ENCODE results near the gene C2orf72. TPM values are rescaled to one million over a fixed set of nuclear protein-coding genes. Genes with fewer than 3 reads are reported as not detected.
"Not testable (repeated sequence)": the region's sequence is repeated elsewhere in the genome, so short reads cannot be mapped to it uniquely, and the experiment has no call there.

C2orf72 gene
- total RNA-seq, 8 experiments from 2014 or later: 0.20 to 20.7 (median 3.4) TPM; not detected in 1

DNA sequence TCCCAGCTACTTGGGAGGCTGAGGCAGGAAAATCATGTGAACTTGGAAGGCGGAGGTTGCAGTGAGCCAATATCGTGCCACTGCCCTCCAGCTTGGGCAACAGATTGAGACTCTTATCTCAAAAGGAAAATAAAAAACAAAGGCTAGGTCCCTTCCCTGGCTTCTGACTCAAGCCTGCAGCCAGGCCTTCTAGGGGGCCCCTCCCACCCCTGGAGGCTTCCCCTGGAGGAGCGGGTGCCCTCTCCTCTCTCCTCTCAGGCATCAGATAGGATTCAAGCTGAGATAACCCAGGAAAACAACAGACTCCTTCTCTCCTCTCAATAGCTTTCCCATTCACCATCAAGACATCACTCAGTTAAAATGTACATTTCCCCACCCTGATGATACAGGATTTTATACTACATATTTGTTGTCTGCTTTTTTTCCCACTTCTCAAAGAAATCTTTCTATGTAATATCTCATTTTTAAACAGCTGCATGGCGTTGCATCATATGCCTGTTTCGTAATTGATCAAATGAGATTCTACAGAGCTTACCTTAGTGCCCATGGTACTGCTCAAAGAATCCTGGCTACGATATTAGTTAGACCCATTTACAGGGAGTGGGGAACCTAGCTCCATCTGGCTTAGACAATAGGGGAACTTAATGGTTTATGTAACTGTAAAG, 20.6 kb upstream of the C2orf72 start:
- no peak overlapping the region for H3K4me3 ChIP-seq
- 36 to 100% (median 68%) methylated on average over 2 to 6 of the region's 6 CpGs; no CpG with 5 or more reads in 2 of the 10 experiments for WGBS, 10 experiments
- in situ Hi-C loops (cut with MboI; ENCODE audit: low pct_unique_long_range_greater_than_20kb in 2 of 9, low sequenced_read_pairs in 9 of 9, unreplicated experiment in 9 of 9): no loop called here
- H3K27ac ChIP-seq: no peak overlapping the region
- ATAC-seq (replicated peaks in 6 of 8): peak in 2 of 8 experiments; percentile 21 to 41
- H3K4me1 ChIP-seq (replicated peaks in 1 of 2): peaks cover 9 to 28% of the 10 kb centered on the region in 2 donors

DNA sequence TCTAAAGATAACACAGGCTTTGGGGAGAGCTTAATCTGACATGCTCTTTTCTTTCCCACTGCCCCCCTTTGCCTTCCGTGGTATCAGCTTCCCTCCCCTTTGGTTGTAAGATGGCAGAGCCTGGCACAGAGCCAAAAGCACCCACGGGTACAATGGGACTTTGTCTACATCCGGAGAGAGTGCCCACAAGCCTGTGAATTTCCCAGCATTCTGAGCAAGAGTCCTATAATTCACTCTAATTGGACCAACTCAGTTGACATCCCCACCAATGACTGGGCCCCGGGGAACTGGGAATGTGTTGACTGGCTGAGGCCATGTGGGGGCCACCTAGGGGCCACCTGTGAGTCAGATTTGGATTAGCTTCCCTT, 20.1 kb upstream of the C2orf72 start:
- in situ Hi-C loops (cut with MboI; ENCODE audit: low pct_unique_long_range_greater_than_20kb in 2 of 9, low sequenced_read_pairs in 9 of 9, unreplicated experiment in 9 of 9): no loop called here
- 0 to 81% (median 58%) methylated on average over 1 to 3 of the region's 4 CpGs; no CpG with 5 or more reads in 4 of the 10 experiments for WGBS, 10 experiments
- Histone ChIP-seq H3K27ac (no peak overlapping the region), H3K4me3 (no peak overlapping the region), H3K4me1 (replicated peaks in 1 of 2) (peaks cover 9 to 27% of the 10 kb centered on the region in 2 donors)
- peak in 1 of 8 experiments; percentile 12 for ATAC-seq (replicated peaks in 6 of 8)

GRCh38 chr2:231018184-231018583, 19.1 kb upstream of the C2orf72 start:
- no peak for ATAC-seq (replicated peaks in 6 of 8)
- in situ Hi-C loops (cut with MboI; ENCODE audit: low pct_unique_long_range_greater_than_20kb in 2 of 9, low sequenced_read_pairs in 9 of 9, unreplicated experiment in 9 of 9): no loop called here
- WGBS, 10 experiments: 14 to 80% (median 73%) methylated on average over 1 to 3 of the region's 3 CpGs; no CpG with 5 or more reads in 4 of the 10 experiments

GRCh38 chr2:231025059-231025458, 12.3 kb upstream of the C2orf72 start:
- H3K4me3 ChIP-seq; H3K4me1 ChIP-seq (replicated peaks in 1 of 2); in situ Hi-C loops (cut with MboI; ENCODE audit: low pct_unique_long_range_greater_than_20kb in 2 of 9, low sequenced_read_pairs in 9 of 9, unreplicated experiment in 9 of 9); H3K27ac ChIP-seq; ATAC-seq (replicated peaks in 6 of 8): not testable (repeated sequence)
- WGBS, 10 experiments: 56 to 100% (median 92%) methylated on average over 1 to 3 of the region's 3 CpGs

More at GRCh38 chr2:231018184-231018583, 19.1 kb upstream of the C2orf72 start:
- H3K27ac ChIP-seq: no peak overlapping the region
- no peak overlapping the region for H3K4me3 ChIP-seq
- H3K4me1 ChIP-seq (replicated peaks in 1 of 2): peaks cover 9 to 23% of the 10 kb centered on the region in 2 donors

GRCh38 chr2:231028889-231029288, 8.4 kb upstream of the C2orf72 start:
- in situ Hi-C loops (cut with MboI; ENCODE audit: low pct_unique_long_range_greater_than_20kb in 2 of 9, low sequenced_read_pairs in 9 of 9, unreplicated experiment in 9 of 9): no loop called here
- no peaks in the 10 kb centered on the region for H3K4me1 ChIP-seq (replicated peaks in 1 of 2)
- no peak overlapping the region for H3K4me3 ChIP-seq
- ATAC-seq (replicated peaks in 6 of 8): no peak
- no peak overlapping the region for H3K27ac ChIP-seq

DNA sequence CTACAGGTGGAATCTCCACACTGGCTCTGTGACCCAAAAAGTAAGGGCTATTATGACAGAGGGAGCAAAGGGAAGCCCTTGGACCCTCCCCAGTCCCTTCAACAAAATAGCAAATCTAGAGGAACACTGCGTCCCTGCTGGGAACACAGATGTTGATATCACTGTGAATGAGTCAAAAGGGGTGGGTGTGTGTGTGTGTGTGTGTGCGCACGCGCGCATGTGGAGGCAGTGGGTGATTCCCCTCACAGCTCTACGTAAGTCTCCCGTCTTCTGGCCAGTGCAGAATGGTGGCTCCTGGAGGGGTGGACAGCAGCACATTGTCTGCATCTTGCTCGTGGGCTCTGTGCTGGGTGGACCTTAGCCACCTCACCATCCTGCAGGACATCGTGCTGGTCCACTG, 7.8 kb upstream of the C2orf72 start:
- no peak overlapping the region for H3K4me3 ChIP-seq
- no peak for ATAC-seq (replicated peaks in 6 of 8)
- in situ Hi-C loops (cut with MboI; ENCODE audit: low pct_unique_long_range_greater_than_20kb in 2 of 9, low sequenced_read_pairs in 9 of 9, unreplicated experiment in 9 of 9): no loop called here
- no peaks in the 10 kb centered on the region for H3K4me1 ChIP-seq (replicated peaks in 1 of 2)
- 59 to 88% (median 74%) methylated on average over 1 to 8 of the region's 9 CpGs; no CpG with 5 or more reads in 5 of the 10 experiments for WGBS, 10 experiments
- H3K27ac ChIP-seq: no peak overlapping the region

- Histone ChIP-seq H3K27ac (no peak overlapping the region), H3K4me3 (no peak overlapping the region), H3K4me1 (replicated peaks in 1 of 2) (no peaks in the 10 kb centered on the region)
- in situ Hi-C loops (cut with MboI; ENCODE audit: low pct_unique_long_range_greater_than_20kb in 2 of 9, low sequenced_read_pairs in 9 of 9, unreplicated experiment in 9 of 9): no loop called here
- 44 to 100% (median 81%) methylated on average over 1 to 3 of the region's 3 CpGs; no CpG with 5 or more reads in 3 of the 10 experiments for WGBS, 10 experiments
- no peak for ATAC-seq (replicated peaks in 6 of 8)
Measured at GRCh38 chr2:231030725-231031124, 6.6 kb upstream of the C2orf72 start.

DNA sequence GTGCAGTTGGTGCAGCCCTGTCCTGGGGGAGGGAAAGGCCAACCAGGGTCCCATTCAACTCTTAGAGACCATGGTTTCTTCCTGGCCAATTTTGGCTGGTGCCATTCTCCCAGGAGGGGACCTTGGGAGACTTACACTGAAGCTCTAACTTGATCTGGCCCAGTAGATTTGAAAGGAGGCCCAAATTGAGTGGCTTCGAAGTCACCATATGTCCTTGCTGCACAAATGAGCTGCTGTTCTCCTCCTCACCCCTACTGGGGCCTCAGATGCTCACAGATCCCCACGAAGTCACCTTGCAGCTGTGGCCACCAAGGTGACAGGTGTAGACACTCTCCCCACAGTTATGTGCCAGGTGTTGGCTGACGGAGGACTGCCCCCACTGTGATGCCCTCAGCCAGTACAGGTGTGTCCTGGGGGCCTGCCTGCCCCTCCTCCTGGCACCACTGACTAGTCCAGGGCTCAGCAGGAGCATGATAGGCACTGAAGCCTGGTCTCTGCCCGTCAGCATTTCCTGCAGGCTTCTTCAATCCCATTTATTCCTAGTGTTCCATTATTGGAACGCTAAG, 4.7 kb upstream of the C2orf72 start:
- ATAC-seq (replicated peaks in 6 of 8): no peak

GRCh38 chr2:231033147-231034132, 3.9 kb upstream of the C2orf72 start:
- Histone ChIP-seq H3K27ac (no peak overlapping the region), H3K4me1 (replicated peaks in 1 of 2) (peaks cover 0 to under 1% of the 10 kb centered on the region in 2 donors), H3K4me3 (no peak overlapping the region)
- ATAC-seq (replicated peaks in 6 of 8): no peak
- WGBS, 10 experiments: 0 to 100% (median 55%) methylated on average over 1 to 8 of the region's 11 CpGs; no CpG with 5 or more reads in 1 of the 10 experiments
- in situ Hi-C loops (cut with MboI; ENCODE audit: low pct_unique_long_range_greater_than_20kb in 2 of 9, low sequenced_read_pairs in 9 of 9, unreplicated experiment in 9 of 9): no loop called here

More for the DNA sequence above, 4.7 kb upstream of the C2orf72 start:
- H3K4me1 ChIP-seq (replicated peaks in 1 of 2): no peaks in the 10 kb centered on the region
- 33 to 100% (median 80%) methylated on average over 1 to 4 of the region's 5 CpGs; no CpG with 5 or more reads in 3 of the 10 experiments for WGBS, 10 experiments
- in situ Hi-C loops (cut with MboI; ENCODE audit: low pct_unique_long_range_greater_than_20kb in 2 of 9, low sequenced_read_pairs in 9 of 9, unreplicated experiment in 9 of 9): no loop called here
- no peak overlapping the region for H3K27ac ChIP-seq
- H3K4me3 ChIP-seq: no peak overlapping the region

GRCh38 chr2:231034291-231034882, 2.9 kb upstream of the C2orf72 start:
- 33 to 83% (median 53%) methylated on average over 1 to 4 of the region's 4 CpGs; no CpG with 5 or more reads in 4 of the 10 experiments for WGBS, 10 experiments
- in situ Hi-C loops (cut with MboI; ENCODE audit: low pct_unique_long_range_greater_than_20kb in 2 of 9, low sequenced_read_pairs in 9 of 9, unreplicated experiment in 9 of 9): no loop called here
- H3K4me3 ChIP-seq: no peak overlapping the region
- no peak overlapping the region for H3K27ac ChIP-seq
- no peak for ATAC-seq (replicated peaks in 6 of 8)
- peaks cover 0 to 6% of the 10 kb centered on the region in 2 donors for H3K4me1 ChIP-seq (replicated peaks in 1 of 2)

- peaks cover 0 to 6% of the 10 kb centered on the region in 2 donors for H3K4me1 ChIP-seq (replicated peaks in 1 of 2)
- H3K4me3 ChIP-seq: no peak overlapping the region
- H3K27ac ChIP-seq: no peak overlapping the region
- WGBS, 10 experiments: 0 to 80% (median 70%) methylated on average over 1 to 4 of the region's 4 CpGs; no CpG with 5 or more reads in 5 of the 10 experiments
- ATAC-seq (replicated peaks in 6 of 8): no peak
- in situ Hi-C loops (cut with MboI; ENCODE audit: low pct_unique_long_range_greater_than_20kb in 2 of 9, low sequenced_read_pairs in 9 of 9, unreplicated experiment in 9 of 9): no loop called here
Measured at GRCh38 chr2:231036131-231036530, 1.2 kb upstream of the C2orf72 start.

- Histone ChIP-seq H3K4me1 (replicated peaks in 1 of 2) (peaks cover 0 to 6% of the 10 kb centered on the region in 2 donors), H3K4me3 (peak overlapping the region in 1 of 5 donors; percentile 56), H3K27ac (no peak overlapping the region)
- 27 to 82% (median 66%) methylated on average over 4 to 8 of the region's 12 CpGs; no CpG with 5 or more reads in 3 of the 10 experiments for WGBS, 10 experiments
- ATAC-seq (replicated peaks in 6 of 8): no peak
- in situ Hi-C loops (cut with MboI; ENCODE audit: low pct_unique_long_range_greater_than_20kb in 2 of 9, low sequenced_read_pairs in 9 of 9, unreplicated experiment in 9 of 9): no loop called here
Measured at GRCh38 chr2:231036578-231037106, 681 bp upstream of the C2orf72 start.

Measured in motor neuron (in vitro differentiated cells).